IMR-90 (cell line): Measurements from ENCODE around the gene ITPK1. TPM values are rescaled to one million over a fixed set of nuclear protein-coding genes. Genes with fewer than 3 reads are reported as not detected.

ENCODE experiments used
- ATAC-seq: fragments of 200-7000 bp; cut with Tn5 transposase; 2 replicates; pipeline ENCODE4 v1.9.1; 2020; ENCODE audit warnings: low read depth, mild to moderate bottlenecking, moderate library complexity
- BruUV-seq: library from RNA; stranded (reverse); fragments of 400-500 nt; replicated peaks from 2 replicates; lab custom pipeline; 2021; lab: Mats Ljungman, UMichigan
- CTCF ChIA-PET: fragments of 300-600 bp; formaldehyde crosslinking; extraction: SDS; loops from one replicate; lab custom pipeline; 2021; ENCODE audit warnings: antibody characterized with exemption; lab: Yijun Ruan, JAX
- POLR2A ChIA-PET: fragments of 300-600 bp; sonication (Branson Sonifier 250); formaldehyde crosslinking; loops from one replicate; lab custom pipeline; 2022; ENCODE audit warnings: antibody characterized with exemption; ENCODE audit not compliant: unreplicated experiment; lab: Charles Lee
- DNase-seq: peaks from one replicate; pipeline ENCODE4 v3.0.0; 2013
- H2AFZ ChIP-seq: replicated peaks from 2 replicates; pipeline ENCODE3; 2013; ENCODE audit warnings: low read length, mild to moderate bottlenecking; ENCODE audit not compliant: poor library complexity
- H2AK5ac ChIP-seq: 2 replicates; pipeline ENCODE4 v1.6.1; 2013; ENCODE audit warnings: low read depth, low read length, inconsistent platforms
- H2AK9ac ChIP-seq: replicated peaks from 2 replicates; pipeline ENCODE3; 2013; ENCODE audit warnings: mild to moderate bottlenecking, low read depth, low read length, moderate library complexity; ENCODE audit not compliant: poor library complexity
- H2BK120ac ChIP-seq: 2 replicates; pipeline ENCODE4 v1.6.1; 2013; ENCODE audit warnings: low read depth, low read length, inconsistent platforms
- H2BK15ac ChIP-seq: 3 replicates; pipeline ENCODE4 v1.6.1; 2013; ENCODE audit warnings: low read depth, low read length, inconsistent platforms
- H2BK20ac ChIP-seq: 2 replicates; pipeline ENCODE4 v1.6.1; 2013; ENCODE audit warnings: low read depth, mild to moderate bottlenecking, inconsistent platforms, low read length, moderate library complexity
- H2BK5ac ChIP-seq: 2 replicates; pipeline ENCODE4 v1.6.1; 2013; ENCODE audit warnings: mild to moderate bottlenecking, low read depth, low read length, inconsistent platforms; ENCODE audit not compliant: poor library complexity, severe bottlenecking
- H3K14ac ChIP-seq: replicated peaks from 2 replicates; pipeline ENCODE4 v1.6.1; 2013; ENCODE audit warnings: low read depth, low read length, inconsistent platforms
- H3K18ac ChIP-seq: 2 replicates; pipeline ENCODE4 v1.6.1; 2013; ENCODE audit warnings: low read depth, low read length, control low read depth
- H3K23ac ChIP-seq: 2 replicates; pipeline ENCODE4 v1.6.1; 2013; ENCODE audit warnings: low read depth, low read length, inconsistent platforms
- H3K27ac ChIP-seq: 2 replicates; pipeline ENCODE4 v1.5.1; 2013; ENCODE audit warnings: mild to moderate bottlenecking, control low read depth, low read length; ENCODE audit not compliant: insufficient read depth
- H3K27me3 ChIP-seq: 2 replicates; pipeline ENCODE4 v1.6.1; 2013; ENCODE audit warnings: low read length; ENCODE audit not compliant: control insufficient read depth, insufficient read depth
- H3K36me3 ChIP-seq: 2 replicates; pipeline ENCODE4 v1.6.1; 2013; ENCODE audit warnings: low read length, mixed read lengths; ENCODE audit not compliant: control insufficient read depth, insufficient read depth
- H3K4ac ChIP-seq: 2 replicates; pipeline ENCODE4 v1.6.1; 2013; ENCODE audit warnings: low read depth, low read length, inconsistent platforms
- H3K4me1 ChIP-seq: 2 replicates; pipeline ENCODE4 v1.6.1; 2013; ENCODE audit warnings: low read length, mixed read lengths; ENCODE audit not compliant: control insufficient read depth, insufficient read depth
- H3K4me2 ChIP-seq: 2 replicates; pipeline ENCODE4 v1.6.1; 2013; ENCODE audit warnings: low read depth, mild to moderate bottlenecking, control low read depth, low read length, moderate library complexity
- H3K4me3 ChIP-seq: 2 replicates; pipeline ENCODE4 v1.5.1; 2013; ENCODE audit warnings: low read depth, mild to moderate bottlenecking, control low read depth, low read length, moderate library complexity; ENCODE audit not compliant: insufficient read depth
- H3K56ac ChIP-seq: 2 replicates; pipeline ENCODE4 v1.6.1; 2013; ENCODE audit warnings: low read length, inconsistent platforms; ENCODE audit not compliant: insufficient read depth; ENCODE audit errors: extremely low read depth
- H3K79me1 ChIP-seq, 2 experiments: 2 replicates each; pipeline ENCODE4 v1.6.1; 2013; ENCODE audit warnings: low read length in 2 of 2, inconsistent platforms in 1 of 2, low read depth in 1 of 2
- H3K9ac ChIP-seq: 2 replicates; pipeline ENCODE4 v1.6.1; 2013; ENCODE audit warnings: low read depth, low read length, control low read depth
- H3K9me1 ChIP-seq: 2 replicates; pipeline ENCODE4 v1.6.1; 2013; ENCODE audit warnings: low read length, inconsistent platforms; ENCODE audit not compliant: insufficient read depth
- H3K9me3 ChIP-seq: 2 replicates; pipeline ENCODE4 v1.6.1; 2013; ENCODE audit warnings: low read length; ENCODE audit not compliant: control insufficient read depth, insufficient read depth
- H4K20me1 ChIP-seq: 2 replicates; pipeline ENCODE4 v1.6.1; 2013; ENCODE audit warnings: low read length, inconsistent platforms; ENCODE audit not compliant: insufficient read depth
- H4K5ac ChIP-seq: 2 replicates; pipeline ENCODE4 v1.6.1; 2013; ENCODE audit warnings: mild to moderate bottlenecking, low read depth, low read length, control low read depth
- H4K8ac ChIP-seq, 2 experiments: 2 replicates each; pipeline ENCODE4 v1.6.1; 2013; ENCODE audit warnings: low read depth in 2 of 2, low read length in 2 of 2, control low read depth in 1 of 2, inconsistent platforms in 1 of 2
- H4K91ac ChIP-seq: 2 replicates; pipeline ENCODE4 v1.6.1; 2013; ENCODE audit warnings: low read depth, low read length, inconsistent platforms; ENCODE audit not compliant: insufficient read depth
- POLR2A ChIP-seq: IDR thresholded peaks from 2 replicates; pipeline ENCODE4 v1.6.1; 2012; ENCODE audit warnings: mild to moderate bottlenecking, low read depth, low read length
- SMC3 ChIP-seq: fragments of 150-350 bp; IDR thresholded peaks from 2 replicates; pipeline ENCODE4 v1.6.1; 2016; ENCODE audit warnings: low read depth, mild to moderate bottlenecking, antibody characterized with exemption, low read length, moderate library complexity
- WGBS, 2 experiments: methylation state at CpG; one replicate each; pipeline versions ENCODE4 v1.1.5 to v1.1.7; 2013; ENCODE audit warnings: missing lambda C conversion rate in 2 of 2; ENCODE audit not compliant: insufficient read length in 1 of 2; ENCODE audit errors: extremely low coverage in 2 of 2; 5-methylcytosine and 5-hydroxymethylcytosine counted together
- dilution Hi-C: fragments of 300-500 bp; cut with HindIII; formaldehyde crosslinking; loops from one replicate; pipeline ENCODE4 v1.14.3; 2018; ENCODE audit warnings: low sequenced_read_pairs; ENCODE audit not compliant: unreplicated experiment
- in situ Hi-C: fragments of 300-500 bp; cut with MboI; formaldehyde crosslinking; loops from 3 replicates; pipeline ENCODE4 v1.14.3; 2019; ENCODE audit warnings: low sequenced_read_pairs, inconsistent platforms, mixed read lengths
- intact Hi-C: fragments of 100-400 bp; cut with micrococcal nuclease; formaldehyde crosslinking; loops from 2 replicates; pipeline ENCODE4 v1.10.0; 2022
- polyA plus RNA-seq, 3 experiments: library from polyadenylated mRNA; depleted of rRNA; stranded (reverse); fragments of >200 nt; gene quantifications; 2 replicates each; pipeline ENCODE4 v1.2.3, GENCODE V29; 2012; ENCODE audit warnings: low replicate concordance in 1 of 3
- total RNA-seq: library from RNA; depleted of rRNA; stranded (reverse); fragments of >200 nt; gene quantifications from 2 replicates; pipeline ENCODE4 v1.2.3, GENCODE V29; 2012

Gene ITPK1
- total and polyA plus RNA-seq, 2 of the 4 experiments (the other 2 are of a cell fraction): 21.7 to 26.9 TPM

- no peak for TF ChIP-seq SMC3
These were observed 19.8 kb downstream of the ITPK1 start (continued) for GRCh38 chr14:93095742-93096510.

- Histone ChIP-seq H2AFZ (no peak overlapping the region), H3K14ac (no peak overlapping the region), H3K36me3 (no peaks in the 10 kb centered on the region), H3K4me3 (no peak overlapping the region), H4K91ac (no peak overlapping the region), H2BK120ac (no peak overlapping the region), H2AK5ac (no peak overlapping the region), H3K27me3 (no peaks in the 10 kb centered on the region; the same call in 1 of the 2 replicates), H3K9me1 (no peaks in the 10 kb centered on the region; the same call in 1 of the 2 replicates), H3K56ac (no peak overlapping the region), H3K9ac (no peak overlapping the region), H3K79me1 (no peaks in the 10 kb centered on the region), H2BK5ac (no peak overlapping the region), H3K27ac (no peak overlapping the region), H4K8ac (no peak overlapping the region), H4K5ac (no peak overlapping the region), H2BK20ac (no peak overlapping the region), H3K4me1 (peaks cover 4% of the 10 kb centered on the region; the same call in 1 of the 2 replicates), H3K4me2 (no peak overlapping the region), H3K18ac (no peak overlapping the region), H3K4ac (no peak overlapping the region), H3K23ac (no peak overlapping the region), H2BK15ac (no peak overlapping the region), H2AK9ac (no peak overlapping the region), H4K20me1 (peaks cover 20% of the 10 kb centered on the region), H3K9me3 (no peaks in the 10 kb centered on the region)
- intact Hi-C loops: no loop called here
- POLR2A ChIA-PET: no interaction called here
- WGBS, 2 experiments: 98% methylated on average over 6 of the region's 20 CpGs; no CpG with 5 or more reads in 1 of the 2 experiments
- CTCF ChIA-PET: no interaction called here
- dilution Hi-C loops: no loop called here
- DNase-seq (no peak), ATAC-seq (no peak)
- in situ Hi-C loops: no loop called here
- no TSS peak for BruUV-seq
- TF ChIP-seq POLR2A: no peak
These were observed 21.4 kb downstream of the ITPK1 start for GRCh38 chr14:93094121-93094918.
